HepG2 (cell line): ENCODE results near the gene HPCAL1. TPM values are rescaled to one million over a fixed set of nuclear protein-coding genes. Genes with fewer than 3 reads are reported as not detected.

ENCODE experiments used
- CEBPB ChIP-seq: IDR thresholded peaks from 2 replicates; pipeline ENCODE4 v1.6.1; 2011; ENCODE audit warnings: low read depth, low read length, improper control_type of control experiment, borderline replicate concordance
- ESRRA ChIP-seq: sonication (generic); formaldehyde crosslinking; IDR thresholded peaks from 2 replicates; pipeline ENCODE4 v1.5.1; 2020; ENCODE audit warnings: mild to moderate bottlenecking, low read depth, missing genetic modification reagents
- FOXK1 ChIP-seq: sonication (generic); formaldehyde crosslinking; IDR thresholded peaks from 2 replicates; pipeline ENCODE4 v1.4.0; 2020; ENCODE audit warnings: low read depth, missing genetic modification reagents, borderline replicate concordance
- GFI1 ChIP-seq: sonication (generic); formaldehyde crosslinking; IDR thresholded peaks from 2 replicates; pipeline ENCODE4 v1.5.0; 2020; ENCODE audit warnings: missing genetic modification reagents, mild to moderate bottlenecking, borderline replicate concordance
- KDM6A ChIP-seq: IDR thresholded peaks from 2 replicates; pipeline ENCODE4 v1.6.1; 2016; ENCODE audit warnings: low read depth
- MTA1 ChIP-seq: sonication (generic); formaldehyde crosslinking; IDR thresholded peaks from 2 replicates; pipeline ENCODE4 v1.4.0; 2020; ENCODE audit warnings: missing genetic modification reagents, mild to moderate bottlenecking, borderline replicate concordance
- NR2F1 ChIP-seq, 2 experiments: fragments of 450-650 bp in 1 of 2; formaldehyde crosslinking in 1 of 2; IDR thresholded peaks; 2 replicates each; pipeline versions ENCODE4 v1.5.0 to v1.6.1; 2016 to 2020; ENCODE audit warnings: mild to moderate bottlenecking in 1 of 2, missing compliant biosample characterization in 1 of 2, missing genetic modification reagents in 1 of 2, moderate library complexity in 1 of 2
- NRL ChIP-seq: sonication (generic); formaldehyde crosslinking; IDR thresholded peaks from 2 replicates; pipeline ENCODE4 v1.5.0; 2020; ENCODE audit warnings: missing genetic modification reagents, mild to moderate bottlenecking, moderate library complexity, borderline replicate concordance
- SAFB2 ChIP-seq: sonication (generic); formaldehyde crosslinking; IDR thresholded peaks from 2 replicates; pipeline ENCODE4 v1.5.1; 2020; ENCODE audit warnings: missing genetic modification reagents, low read depth, mild to moderate bottlenecking, borderline replicate concordance
- SAP130 ChIP-seq: IDR thresholded peaks from 2 replicates; pipeline ENCODE4 v1.6.1; 2016; ENCODE audit warnings: low read depth
- TAF1 ChIP-seq: sonication (generic); formaldehyde crosslinking; IDR thresholded peaks from 2 replicates; pipeline ENCODE4 v1.4.0; 2020; ENCODE audit warnings: missing genetic modification reagents
- TBP ChIP-seq: sonication (generic); formaldehyde crosslinking; IDR thresholded peaks from 2 replicates; pipeline ENCODE4 v1.5.0; 2020; ENCODE audit warnings: missing genetic modification reagents
- TEAD2 ChIP-seq: sonication (generic); formaldehyde crosslinking; IDR thresholded peaks from 2 replicates; pipeline ENCODE4 v1.9.0; 2021; ENCODE audit warnings: missing genetic modification reagents
- ZBTB20 ChIP-seq: sonication (generic); formaldehyde crosslinking; IDR thresholded peaks from 2 replicates; pipeline ENCODE4 v1.8.1; 2023; ENCODE audit warnings: missing genetic modification reagents, low read depth, mild to moderate bottlenecking, borderline replicate concordance
- ZC3H13 ChIP-seq: sonication (generic); formaldehyde crosslinking; IDR thresholded peaks from 2 replicates; pipeline ENCODE4 v1.8.1; 2023; ENCODE audit warnings: mild to moderate bottlenecking, missing genetic modification reagents, moderate library complexity
- ZNF232 ChIP-seq: sonication (generic); formaldehyde crosslinking; IDR thresholded peaks from 2 replicates; pipeline ENCODE4 v1.4.0; 2020; ENCODE audit warnings: missing genetic modification reagents, borderline replicate concordance
- ZNF333 ChIP-seq: sonication (generic); formaldehyde crosslinking; IDR thresholded peaks from 2 replicates; pipeline ENCODE4 v1.4.0; 2020; ENCODE audit warnings: mild to moderate bottlenecking, missing genetic modification reagents, borderline replicate concordance
- ZNF598 ChIP-seq: sonication (generic); formaldehyde crosslinking; IDR thresholded peaks from 2 replicates; pipeline ENCODE4 v1.5.1; 2020; ENCODE audit warnings: mild to moderate bottlenecking, missing genetic modification reagents, borderline replicate concordance
- ZNF766 ChIP-seq: sonication (generic); formaldehyde crosslinking; IDR thresholded peaks from 2 replicates; pipeline ENCODE4 v1.5.0; 2020; ENCODE audit warnings: missing genetic modification reagents, borderline replicate concordance
- ZNF792 ChIP-seq: IDR thresholded peaks from 2 replicates; pipeline ENCODE4 v1.6.1; 2016
- ZNF879 ChIP-seq: sonication (generic); formaldehyde crosslinking; IDR thresholded peaks from 2 replicates; pipeline ENCODE4 v1.8.1; 2023; ENCODE audit warnings: missing genetic modification reagents
- ZSCAN30 ChIP-seq: sonication (generic); formaldehyde crosslinking; IDR thresholded peaks from 2 replicates; pipeline ENCODE4 v1.5.0; 2020; ENCODE audit warnings: mild to moderate bottlenecking, missing genetic modification reagents
- polyA plus RNA-seq, 8 experiments: library from polyadenylated mRNA; depleted of rRNA in 3 of 8; stranded (reverse) in 7 of 8; unstranded in 1 of 8; fragments of >200 nt; fragmentation: Illumina TruSeq in 4 of 8; extraction: Trizol in 4 of 8; gene quantifications; 2 replicates each; pipeline versions ENCODE4 v1.2.1 to v1.2.3, GENCODE V29; 2011 to 2016; ENCODE audit warnings: low read depth in 4 of 8, missing spikeins in 1 of 8, mixed read lengths in 1 of 8; ENCODE audit not compliant: insufficient read depth in 1 of 8
- total RNA-seq, 5 experiments: library from RNA; depleted of rRNA; stranded (reverse); fragments of >200 nt; fragmentation: Illumina TruSeq; extraction: Trizol; gene quantifications; 2 replicates each; pipeline ENCODE4 v1.2.3, GENCODE V29; 2016; ENCODE audit warnings: low read depth in 1 of 5
- TF ChIP-seq, protein P1 (sequence below): sonication (generic); formaldehyde crosslinking; IDR thresholded peaks from 2 replicates; pipeline ENCODE4 v1.8.0; 2023; ENCODE audit warnings: mild to moderate bottlenecking, missing genetic modification reagents
- TF ChIP-seq, protein P2 (sequence below): sonication (generic); formaldehyde crosslinking; IDR thresholded peaks from 2 replicates; pipeline ENCODE4 v1.9.0; 2021; ENCODE audit warnings: mild to moderate bottlenecking, missing genetic modification reagents

The HPCAL1 gene
- total and polyA plus RNA-seq, 2 of the 13 experiments (the other 11 are each of a cell fraction or from before 2014, with no cell fraction given): 29.5 to 29.9 TPM

DNA sequence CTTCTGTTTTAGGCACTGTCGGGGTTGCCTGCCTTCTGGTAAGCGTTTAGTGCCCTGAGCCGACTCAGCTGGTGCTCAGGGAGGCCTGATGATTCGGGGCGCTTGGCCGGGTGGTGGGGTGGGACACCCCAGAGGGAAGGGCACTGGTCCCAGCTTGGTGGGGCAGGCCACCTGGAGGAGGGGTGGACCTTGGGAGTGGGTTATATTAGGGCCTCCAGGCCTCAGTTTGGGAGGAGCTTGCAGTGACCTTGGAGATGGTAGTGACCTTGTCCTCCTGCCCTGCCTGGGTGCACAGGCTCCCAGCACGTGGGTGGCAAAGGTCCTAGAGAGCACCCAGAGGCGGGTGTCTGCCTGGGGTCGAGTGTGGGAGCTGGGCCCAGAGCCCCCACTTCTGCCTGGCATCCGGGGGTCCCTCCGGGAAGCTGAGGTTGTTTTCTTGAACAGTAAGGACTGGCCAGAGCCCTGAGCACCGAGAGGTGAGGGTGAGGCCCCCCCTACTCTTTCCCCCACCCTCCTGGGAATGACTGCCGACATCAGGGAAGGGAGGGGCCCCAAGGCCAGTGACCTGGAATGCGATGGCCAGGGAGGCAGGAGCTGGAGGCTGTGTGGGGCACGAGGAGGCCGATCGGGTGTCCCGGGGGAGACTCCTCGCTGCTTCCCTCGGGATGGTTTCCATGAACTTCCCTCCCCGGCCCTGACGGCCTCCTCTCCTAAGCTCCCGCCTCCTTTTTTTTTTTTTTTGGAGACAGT lies 61.3 kb downstream of the HPCAL1 start (continued):
- TF ChIP-seq ZNF879 (CRISPR knock-in tag) (no peak), ZNF232 (CRISPR knock-in tag) (no peak), MTA1 (CRISPR knock-in tag) (peak; percentile 77; the same call in 1 of the 2 replicates), ZNF792 (no peak), CEBPB (no peak), ZSCAN30 (CRISPR knock-in tag) (no peak), SAP130 (CRISPR knock-in tag) (no peak), ZC3H13 (CRISPR knock-in tag) (no peak), NR2F1 (CRISPR knock-in tag; IDR thresholded peaks at IDR 0.05) (peak in 1 of 2 experiments; percentile 46; a peak in 2 of 4 replicates), SAFB2 (CRISPR knock-in tag) (no peak), ZBTB20 (no peak), FOXK1 (CRISPR knock-in tag) (peak; percentile 26; the same call in 1 of the 2 replicates), TAF1 (no peak), ESRRA (peak; percentile 97), ZNF598 (no peak), KDM6A (CRISPR knock-in tag) (0 out of 2 replicates have a peak, but pooled peaks have one; percentile 19), NRL (CRISPR knock-in tag) (no peak), TBP (CRISPR knock-in tag) (no peak), ZNF333 (no peak), GFI1 (CRISPR knock-in tag) (no peak), ZNF766 (no peak), TEAD2 (CRISPR knock-in tag) (no peak)
- TF ChIP-seq, protein P1, sequence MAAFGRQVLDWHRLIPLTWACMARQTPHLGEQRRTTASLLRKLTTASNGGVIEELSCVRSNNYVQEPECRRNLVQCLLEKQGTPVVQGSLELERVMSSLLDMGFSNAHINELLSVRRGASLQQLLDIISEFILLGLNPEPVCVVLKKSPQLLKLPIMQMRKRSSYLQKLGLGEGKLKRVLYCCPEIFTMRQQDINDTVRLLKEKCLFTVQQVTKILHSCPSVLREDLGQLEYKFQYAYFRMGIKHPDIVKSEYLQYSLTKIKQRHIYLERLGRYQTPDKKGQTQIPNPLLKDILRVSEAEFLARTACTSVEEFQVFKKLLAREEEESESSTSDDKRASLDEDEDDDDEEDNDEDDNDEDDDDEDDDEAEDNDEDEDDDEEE (CRISPR knock-in tag): no peak
- TF ChIP-seq, protein P2, sequence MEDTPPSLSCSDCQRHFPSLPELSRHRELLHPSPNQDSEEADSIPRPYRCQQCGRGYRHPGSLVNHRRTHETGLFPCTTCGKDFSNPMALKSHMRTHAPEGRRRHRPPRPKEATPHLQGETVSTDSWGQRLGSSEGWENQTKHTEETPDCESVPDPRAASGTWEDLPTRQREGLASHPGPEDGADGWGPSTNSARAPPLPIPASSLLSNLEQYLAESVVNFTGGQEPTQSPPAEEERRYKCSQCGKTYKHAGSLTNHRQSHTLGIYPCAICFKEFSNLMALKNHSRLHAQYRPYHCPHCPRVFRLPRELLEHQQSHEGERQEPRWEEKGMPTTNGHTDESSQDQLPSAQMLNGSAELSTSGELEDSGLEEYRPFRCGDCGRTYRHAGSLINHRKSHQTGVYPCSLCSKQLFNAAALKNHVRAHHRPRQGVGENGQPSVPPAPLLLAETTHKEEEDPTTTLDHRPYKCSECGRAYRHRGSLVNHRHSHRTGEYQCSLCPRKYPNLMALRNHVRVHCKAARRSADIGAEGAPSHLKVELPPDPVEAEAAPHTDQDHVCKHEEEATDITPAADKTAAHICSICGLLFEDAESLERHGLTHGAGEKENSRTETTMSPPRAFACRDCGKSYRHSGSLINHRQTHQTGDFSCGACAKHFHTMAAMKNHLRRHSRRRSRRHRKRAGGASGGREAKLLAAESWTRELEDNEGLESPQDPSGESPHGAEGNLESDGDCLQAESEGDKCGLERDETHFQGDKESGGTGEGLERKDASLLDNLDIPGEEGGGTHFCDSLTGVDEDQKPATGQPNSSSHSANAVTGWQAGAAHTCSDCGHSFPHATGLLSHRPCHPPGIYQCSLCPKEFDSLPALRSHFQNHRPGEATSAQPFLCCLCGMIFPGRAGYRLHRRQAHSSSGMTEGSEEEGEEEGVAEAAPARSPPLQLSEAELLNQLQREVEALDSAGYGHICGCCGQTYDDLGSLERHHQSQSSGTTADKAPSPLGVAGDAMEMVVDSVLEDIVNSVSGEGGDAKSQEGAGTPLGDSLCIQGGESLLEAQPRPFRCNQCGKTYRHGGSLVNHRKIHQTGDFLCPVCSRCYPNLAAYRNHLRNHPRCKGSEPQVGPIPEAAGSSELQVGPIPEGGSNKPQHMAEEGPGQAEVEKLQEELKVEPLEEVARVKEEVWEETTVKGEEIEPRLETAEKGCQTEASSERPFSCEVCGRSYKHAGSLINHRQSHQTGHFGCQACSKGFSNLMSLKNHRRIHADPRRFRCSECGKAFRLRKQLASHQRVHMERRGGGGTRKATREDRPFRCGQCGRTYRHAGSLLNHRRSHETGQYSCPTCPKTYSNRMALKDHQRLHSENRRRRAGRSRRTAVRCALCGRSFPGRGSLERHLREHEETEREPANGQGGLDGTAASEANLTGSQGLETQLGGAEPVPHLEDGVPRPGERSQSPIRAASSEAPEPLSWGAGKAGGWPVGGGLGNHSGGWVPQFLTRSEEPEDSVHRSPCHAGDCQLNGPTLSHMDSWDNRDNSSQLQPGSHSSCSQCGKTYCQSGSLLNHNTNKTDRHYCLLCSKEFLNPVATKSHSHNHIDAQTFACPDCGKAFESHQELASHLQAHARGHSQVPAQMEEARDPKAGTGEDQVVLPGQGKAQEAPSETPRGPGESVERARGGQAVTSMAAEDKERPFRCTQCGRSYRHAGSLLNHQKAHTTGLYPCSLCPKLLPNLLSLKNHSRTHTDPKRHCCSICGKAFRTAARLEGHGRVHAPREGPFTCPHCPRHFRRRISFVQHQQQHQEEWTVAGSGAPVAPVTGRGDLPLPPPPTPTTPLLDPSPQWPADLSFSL (CRISPR knock-in tag): no peak
